ENCODE data around the gene LINGO3. TPM values are rescaled to one million over a fixed set of nuclear protein-coding genes. Genes with fewer than 3 reads are reported as not detected.

The LINGO3 gene
- total RNA-seq, 1 experiment from 2014 or later: 2.0 TPM

DNA sequence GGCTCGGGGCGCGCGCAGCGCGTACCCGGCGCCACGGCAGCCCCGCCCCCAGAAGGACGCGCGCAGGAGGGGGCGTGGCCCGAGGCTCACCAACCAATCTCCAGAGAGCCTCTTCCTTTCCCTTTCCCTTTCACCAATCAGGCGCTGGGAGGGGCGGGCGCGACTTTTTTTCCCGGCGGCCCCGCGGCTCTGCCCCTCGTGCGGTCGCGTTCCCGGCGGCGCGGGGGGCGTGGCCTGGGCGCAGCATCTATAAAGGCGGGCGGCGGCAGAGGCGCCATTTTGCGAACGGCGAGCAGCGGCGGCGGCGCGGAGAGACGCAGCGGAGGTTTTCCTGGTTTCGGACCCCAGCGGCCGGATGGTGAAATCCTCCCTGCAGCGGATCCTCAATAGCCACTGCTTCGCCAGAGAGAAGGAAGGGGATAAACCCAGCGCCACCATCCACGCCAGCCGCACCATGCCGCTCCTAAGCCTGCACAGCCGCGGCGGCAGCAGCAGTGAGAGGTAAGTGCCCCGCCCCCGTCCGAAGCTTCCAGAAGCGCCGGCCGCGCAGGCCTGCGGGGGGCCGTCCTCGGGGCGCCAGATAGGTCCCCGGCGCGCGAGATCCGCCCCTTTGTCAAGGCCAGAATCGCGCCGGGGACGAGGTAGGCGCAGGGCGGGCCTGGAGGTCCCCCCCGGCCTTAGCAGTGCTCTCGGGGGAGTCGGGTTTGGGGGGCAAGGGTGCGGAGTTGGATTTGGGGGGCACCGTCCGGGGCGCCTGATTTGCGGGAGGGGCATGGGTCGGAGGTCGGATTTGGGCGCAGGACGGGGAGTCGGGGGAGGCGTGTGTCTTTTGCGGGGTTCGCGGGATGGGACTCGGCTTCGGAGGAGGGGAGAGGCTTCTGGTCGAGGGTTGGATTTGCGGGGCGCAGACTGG is 38.5 kb downstream of the LINGO3 start:
- peak; percentile 99 for DNase-seq (ENCODE audit: low spot score)
- POLR2A ChIA-PET: interaction anchor here (0.5 to 1.3 kb wide), 3 partner anchors 40 to 273 kb away, joined by 3 to 11 read pairs (median 3); partner anchors contain the start of gene GADD45B
- peak overlapping the region; percentile 82 for H3K4me3 Mint-ChIP-seq
- H3K9me3 Mint-ChIP-seq: no peaks in the 10 kb centered on the region
- ATAC-seq: peak; percentile 79
- H3K36me3 Mint-ChIP-seq: peaks cover 8% of the 10 kb centered on the region
- CTCF ChIA-PET: no interaction called here
- peak overlapping the region; percentile 76; the same call in 1 of the 2 replicates for H3K27ac Mint-ChIP-seq
- H3K4me1 Mint-ChIP-seq: peaks cover 33% of the 10 kb centered on the region
- H3K27me3 Mint-ChIP-seq (ENCODE audit: low read depth): no peaks in the 10 kb centered on the region; the same call in 1 of the 2 replicates
- TF ChIP-seq ATF6 (CRISPR knock-in tag; IDR thresholded peaks at IDR 0.05): no peak
- peak; percentile 69; the same call in 1 of the 2 replicates for TF ChIP-seq MYBL2 (CRISPR knock-in tag; IDR thresholded peaks at IDR 0.05)
- no peak for TF ChIP-seq FOXJ3 (CRISPR knock-in tag; IDR thresholded peaks at IDR 0.05; ENCODE audit: borderline replicate concordance)
- TF ChIP-seq, protein P1, sequence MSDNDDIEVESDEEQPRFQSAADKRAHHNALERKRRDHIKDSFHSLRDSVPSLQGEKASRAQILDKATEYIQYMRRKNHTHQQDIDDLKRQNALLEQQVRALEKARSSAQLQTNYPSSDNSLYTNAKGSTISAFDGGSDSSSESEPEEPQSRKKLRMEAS (CRISPR knock-in tag; IDR thresholded peaks at IDR 0.05): peak; percentile 75
- TF ChIP-seq ETV6 (CRISPR knock-in tag; IDR thresholded peaks at IDR 0.05): peak; percentile 80
- TF ChIP-seq ZNF317 (CRISPR knock-in tag; IDR thresholded peaks at IDR 0.05; ENCODE audit: borderline replicate concordance, low read depth): 0 out of 2 replicates have a peak, but pooled peaks have one; percentile 6
- TF ChIP-seq, protein P2, sequence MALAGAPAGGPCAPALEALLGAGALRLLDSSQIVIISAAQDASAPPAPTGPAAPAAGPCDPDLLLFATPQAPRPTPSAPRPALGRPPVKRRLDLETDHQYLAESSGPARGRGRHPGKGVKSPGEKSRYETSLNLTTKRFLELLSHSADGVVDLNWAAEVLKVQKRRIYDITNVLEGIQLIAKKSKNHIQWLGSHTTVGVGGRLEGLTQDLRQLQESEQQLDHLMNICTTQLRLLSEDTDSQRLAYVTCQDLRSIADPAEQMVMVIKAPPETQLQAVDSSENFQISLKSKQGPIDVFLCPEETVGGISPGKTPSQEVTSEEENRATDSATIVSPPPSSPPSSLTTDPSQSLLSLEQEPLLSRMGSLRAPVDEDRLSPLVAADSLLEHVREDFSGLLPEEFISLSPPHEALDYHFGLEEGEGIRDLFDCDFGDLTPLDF (CRISPR knock-in tag; IDR thresholded peaks at IDR 0.05): 0 out of 2 replicates have a peak, but pooled peaks have one; percentile 69
- TF ChIP-seq ESRRA (CRISPR knock-in tag; IDR thresholded peaks at IDR 0.05; ENCODE audit: borderline replicate concordance): no peak
- 0 out of 2 replicates have a peak, but pooled peaks have one; percentile 29 for TF ChIP-seq NFATC4 (CRISPR knock-in tag; IDR thresholded peaks at IDR 0.05)
- TF ChIP-seq ZNF416 (CRISPR knock-in tag; IDR thresholded peaks at IDR 0.05): 0 out of 2 replicates have a peak, but pooled peaks have one; percentile 59
- TF ChIP-seq, protein P3, sequence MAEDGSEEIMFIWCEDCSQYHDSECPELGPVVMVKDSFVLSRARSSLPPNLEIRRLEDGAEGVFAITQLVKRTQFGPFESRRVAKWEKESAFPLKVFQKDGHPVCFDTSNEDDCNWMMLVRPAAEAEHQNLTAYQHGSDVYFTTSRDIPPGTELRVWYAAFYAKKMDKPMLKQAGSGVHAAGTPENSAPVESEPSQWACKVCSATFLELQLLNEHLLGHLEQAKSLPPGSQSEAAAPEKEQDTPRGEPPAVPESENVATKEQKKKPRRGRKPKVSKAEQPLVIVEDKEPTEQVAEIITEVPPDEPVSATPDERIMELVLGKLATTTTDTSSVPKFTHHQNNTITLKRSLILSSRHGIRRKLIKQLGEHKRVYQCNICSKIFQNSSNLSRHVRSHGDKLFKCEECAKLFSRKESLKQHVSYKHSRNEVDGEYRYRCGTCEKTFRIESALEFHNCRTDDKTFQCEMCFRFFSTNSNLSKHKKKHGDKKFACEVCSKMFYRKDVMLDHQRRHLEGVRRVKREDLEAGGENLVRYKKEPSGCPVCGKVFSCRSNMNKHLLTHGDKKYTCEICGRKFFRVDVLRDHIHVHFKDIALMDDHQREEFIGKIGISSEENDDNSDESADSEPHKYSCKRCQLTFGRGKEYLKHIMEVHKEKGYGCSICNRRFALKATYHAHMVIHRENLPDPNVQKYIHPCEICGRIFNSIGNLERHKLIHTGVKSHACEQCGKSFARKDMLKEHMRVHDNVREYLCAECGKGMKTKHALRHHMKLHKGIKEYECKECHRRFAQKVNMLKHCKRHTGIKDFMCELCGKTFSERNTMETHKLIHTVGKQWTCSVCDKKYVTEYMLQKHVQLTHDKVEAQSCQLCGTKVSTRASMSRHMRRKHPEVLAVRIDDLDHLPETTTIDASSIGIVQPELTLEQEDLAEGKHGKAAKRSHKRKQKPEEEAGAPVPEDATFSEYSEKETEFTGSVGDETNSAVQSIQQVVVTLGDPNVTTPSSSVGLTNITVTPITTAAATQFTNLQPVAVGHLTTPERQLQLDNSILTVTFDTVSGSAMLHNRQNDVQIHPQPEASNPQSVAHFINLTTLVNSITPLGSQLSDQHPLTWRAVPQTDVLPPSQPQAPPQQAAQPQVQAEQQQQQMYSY (CRISPR knock-in tag; IDR thresholded peaks at IDR 0.05): 0 out of 2 replicates have a peak, but pooled peaks have one; percentile 9
- TF ChIP-seq ZNF263 (CRISPR knock-in tag; IDR thresholded peaks at IDR 0.05; ENCODE audit: low read depth): 0 out of 2 replicates have a peak, but pooled peaks have one; percentile 6
- no peak for TF ChIP-seq SOX15 (CRISPR knock-in tag; IDR thresholded peaks at IDR 0.05)
- no peak for TF ChIP-seq ZNF671 (CRISPR knock-in tag; IDR thresholded peaks at IDR 0.05)
- no peak for TF ChIP-seq NR2C2 (CRISPR knock-in tag; IDR thresholded peaks at IDR 0.05)
- no peak for TF ChIP-seq AFF4 (CRISPR knock-in tag; IDR thresholded peaks at IDR 0.05; ENCODE audit: borderline replicate concordance)
- TF ChIP-seq GABPB1 (CRISPR knock-in tag; IDR thresholded peaks at IDR 0.05): peak; percentile 72
- TF ChIP-seq SP1 (CRISPR knock-in tag; conservative IDR thresholded peaks at IDR 0.05): peak; percentile 98
- TF ChIP-seq, protein P4, sequence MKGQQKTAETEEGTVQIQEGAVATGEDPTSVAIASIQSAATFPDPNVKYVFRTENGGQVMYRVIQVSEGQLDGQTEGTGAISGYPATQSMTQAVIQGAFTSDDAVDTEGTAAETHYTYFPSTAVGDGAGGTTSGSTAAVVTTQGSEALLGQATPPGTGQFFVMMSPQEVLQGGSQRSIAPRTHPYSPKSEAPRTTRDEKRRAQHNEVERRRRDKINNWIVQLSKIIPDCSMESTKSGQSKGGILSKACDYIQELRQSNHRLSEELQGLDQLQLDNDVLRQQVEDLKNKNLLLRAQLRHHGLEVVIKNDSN (CRISPR knock-in tag; IDR thresholded peaks at IDR 0.05): peak; percentile 60; the same call in 1 of the 2 replicates
- peak; percentile 84 for TF ChIP-seq TEAD1 (CRISPR knock-in tag; IDR thresholded peaks at IDR 0.05)
- TF ChIP-seq FOXP4 (CRISPR knock-in tag; IDR thresholded peaks at IDR 0.05): 0 out of 2 replicates have a peak, but pooled peaks have one; percentile 62
- 0 out of 2 replicates have a peak, but pooled peaks have one; percentile 26 for TF ChIP-seq CREB1 (CRISPR knock-in tag; IDR thresholded peaks at IDR 0.05)
